ELF-1 (cell line): ENCODE data around the gene DUSP10.

ENCODE experiments used
- DNase-seq: peaks from one replicate; pipeline ENCODE4 v3.0.0-alpha.2; 2016; ENCODE audit warnings: low read depth, low spot score

DUSP10 gene

GRCh38 chr1:221732052-221732451 is 9.8 kb downstream of the DUSP10 start:
- no peak for DNase-seq

DNA sequence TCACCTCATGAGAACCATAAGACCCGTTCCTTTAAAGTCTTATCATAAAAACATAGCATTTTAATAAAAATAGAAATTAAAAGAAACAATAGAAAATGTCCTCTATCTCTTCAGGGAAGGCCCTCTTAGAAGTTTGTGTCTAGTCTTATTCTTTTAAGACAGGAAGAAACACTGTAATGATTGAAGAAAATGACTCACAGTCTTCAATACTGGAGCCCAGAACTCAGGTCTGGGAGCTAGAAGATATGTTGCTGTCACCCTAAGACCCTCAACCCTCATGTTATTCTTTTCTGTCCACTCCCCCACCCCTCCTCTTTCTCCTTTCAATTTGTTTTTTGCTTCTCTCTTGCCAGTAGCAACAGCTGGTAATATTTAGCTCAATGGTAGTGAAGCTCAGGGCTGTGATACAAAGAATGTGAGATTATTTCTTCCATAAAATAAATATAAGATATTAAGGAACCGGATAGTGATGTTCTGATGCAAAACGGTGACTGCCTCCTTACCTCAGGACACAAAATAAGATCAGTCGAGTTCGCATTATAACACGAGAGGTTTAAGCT is 12.0 kb downstream of the DUSP10 start:
- DNase-seq = no peak

GRCh38 chr1:221728037-221728505 is 13.8 kb downstream of the DUSP10 start:
- DNase-seq = no peak

GRCh38 chr1:221727146-221728036 is 14.5 kb downstream of the DUSP10 start:
- DNase-seq = no peak

DNA sequence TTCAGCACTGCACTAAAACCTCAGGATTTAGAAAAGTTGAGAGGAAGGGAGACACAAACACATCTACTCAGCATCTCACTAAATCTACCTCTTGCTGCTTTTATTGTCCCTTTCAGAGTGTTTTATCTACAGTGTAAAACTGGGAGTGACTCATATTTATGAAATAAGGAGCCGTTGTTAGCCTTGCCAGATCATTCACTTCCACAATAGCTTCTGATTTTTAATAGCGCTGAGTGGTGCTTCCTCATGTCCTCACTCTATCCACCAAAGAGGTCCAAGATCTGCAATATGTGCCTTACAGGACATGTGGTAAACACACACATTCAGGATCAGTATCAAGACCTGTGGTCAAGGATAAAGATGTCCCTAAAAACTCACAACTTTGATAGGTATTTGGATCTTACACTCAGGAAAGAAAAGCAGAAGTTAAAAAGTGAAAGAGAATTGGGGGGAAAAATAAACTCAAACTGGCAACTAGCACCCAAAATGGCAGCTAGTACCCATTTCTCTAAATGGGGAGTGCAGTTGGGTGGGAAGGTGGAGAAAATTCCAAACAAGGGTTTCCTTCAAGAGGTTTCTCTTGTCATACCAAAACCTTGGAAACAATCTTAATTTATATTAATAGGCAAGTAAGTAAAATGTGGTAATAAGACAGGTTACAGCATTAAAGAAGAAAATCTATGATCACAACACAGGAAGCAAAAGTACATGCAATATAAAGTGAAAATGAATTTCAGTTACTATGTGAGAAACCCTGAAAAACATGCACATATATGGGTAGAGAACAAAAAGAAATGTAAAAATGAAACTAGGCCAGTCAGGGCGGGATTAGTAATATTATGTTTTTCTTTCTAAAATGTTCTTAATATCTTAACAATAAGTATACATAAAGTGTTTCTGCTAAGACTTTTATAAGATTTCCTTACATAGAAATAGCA is 15.9 kb downstream of the DUSP10 start:
- DNase-seq = no peak

- DNase-seq = no peak
Observed at GRCh38 chr1:221724931-221725605, 16.8 kb downstream of the DUSP10 start.

DNA sequence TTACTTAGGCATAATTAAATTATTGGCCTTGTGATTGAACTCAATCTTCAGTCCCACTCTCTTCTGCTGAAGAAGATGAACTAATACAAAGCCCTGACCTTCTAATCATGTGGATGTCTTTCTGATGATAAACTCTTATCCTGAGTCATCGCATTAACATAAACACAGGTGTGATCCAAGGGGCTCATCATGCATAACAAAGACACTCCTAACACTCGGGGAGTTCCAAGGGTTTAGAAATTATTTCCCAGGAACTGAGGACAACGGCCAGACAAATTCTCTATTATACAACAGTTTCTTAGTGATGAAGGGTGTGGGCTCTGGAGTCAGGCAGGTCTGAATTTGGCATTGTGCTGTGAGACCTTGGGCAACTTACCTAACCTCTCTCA is 18.0 kb downstream of the DUSP10 start:
- no peak for DNase-seq

GRCh38 chr1:221723018-221723847 is 18.7 kb downstream of the DUSP10 start:
- DNase-seq = no peak

- DNase-seq = no peak
Observed at GRCh38 chr1:221722254-221723017, 19.5 kb downstream of the DUSP10 start.

DNA sequence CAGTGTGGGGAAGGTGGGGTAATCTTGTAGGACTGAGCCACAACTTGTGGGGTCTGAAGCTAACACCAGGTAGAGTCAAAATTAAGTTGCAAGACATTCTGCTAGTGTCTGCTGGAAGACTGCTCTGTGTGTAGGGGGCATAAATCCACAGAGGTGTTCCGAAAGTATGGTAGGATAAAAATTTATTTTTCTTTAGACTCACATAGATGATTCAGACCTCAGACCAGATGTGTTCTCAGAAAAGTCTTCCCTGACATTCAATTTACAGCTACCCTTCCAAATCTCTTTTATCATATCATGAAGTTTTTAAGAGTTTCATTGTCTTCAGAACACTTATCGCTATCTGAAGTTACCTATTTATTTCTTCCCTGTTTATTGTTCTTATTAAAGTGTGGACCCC is 21.3 kb downstream of the DUSP10 start:
- no peak for DNase-seq

GRCh38 chr1:221719987-221720386 is 21.9 kb downstream of the DUSP10 start:
- DNase-seq = no peak

DNA sequence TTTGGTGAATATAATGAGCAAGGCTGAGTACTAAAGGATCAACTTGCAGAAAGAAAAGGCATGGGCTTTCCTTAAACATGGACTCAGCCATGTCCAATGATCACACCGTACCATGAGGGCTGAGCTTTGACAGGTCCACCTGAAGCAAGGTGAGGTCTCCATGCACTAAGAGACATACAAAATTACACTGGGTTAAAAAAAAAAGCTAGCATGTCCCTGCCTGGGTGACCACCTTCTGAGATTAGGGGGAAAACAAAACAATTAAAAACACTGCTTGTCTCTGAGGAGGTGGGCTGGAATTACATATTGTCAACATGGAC is 22.7 kb downstream of the DUSP10 start:
- DNase-seq = no peak

GRCh38 chr1:221718381-221719277 is 23.3 kb downstream of the DUSP10 start:
- peak; percentile 12 for DNase-seq

- peak; percentile 24 for DNase-seq
Observed at GRCh38 chr1:221717485-221717853, 24.4 kb downstream of the DUSP10 start.

GRCh38 chr1:221716713-221717484 is 25.0 kb downstream of the DUSP10 start:
- DNase-seq = peak; percentile 27

DNA sequence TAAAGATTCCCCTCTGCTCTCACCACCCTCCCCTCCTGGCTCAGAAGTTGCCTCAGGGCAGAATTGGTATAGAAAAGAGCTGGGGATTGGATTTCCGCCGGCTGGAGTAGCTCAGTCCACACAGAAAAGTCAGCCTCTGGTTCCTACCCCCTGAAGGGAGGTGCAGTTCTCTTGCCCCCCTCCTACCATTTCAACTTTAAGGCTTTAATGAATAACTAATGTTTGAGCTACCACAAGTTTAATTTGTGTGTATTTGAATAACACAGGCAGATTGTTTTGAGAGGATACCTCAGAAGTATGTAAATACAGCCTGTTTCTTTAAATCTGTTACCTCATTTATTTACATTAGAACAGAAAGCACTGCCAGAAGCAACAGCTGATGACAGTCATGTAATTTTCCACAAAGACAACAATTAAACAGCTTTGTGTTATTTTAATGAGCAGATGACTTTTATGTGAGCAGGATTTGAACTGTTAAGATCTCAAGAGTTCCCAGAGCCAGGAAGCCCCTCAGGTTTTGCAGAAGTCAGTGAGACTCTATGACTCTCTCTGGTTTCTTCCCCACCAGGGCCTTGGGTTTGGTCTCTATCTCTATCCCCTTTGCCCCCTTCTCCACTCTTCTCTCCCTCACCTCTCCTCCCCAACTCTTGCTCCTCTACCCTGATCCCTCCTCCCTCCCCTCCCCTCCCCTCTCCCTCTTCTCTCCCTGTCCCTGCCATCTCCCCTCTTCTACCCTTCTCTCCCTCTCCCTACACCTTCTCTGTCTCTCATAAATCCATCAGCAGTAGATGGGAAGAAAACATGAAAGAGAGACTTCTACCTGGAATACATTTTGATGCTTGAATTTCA is 26.3 kb downstream of the DUSP10 start:
- peak; percentile 94 for DNase-seq
